AG09319 (cell line): Measurements from ENCODE around the gene ZNF358.

Source experiments
- DNase-seq: peaks from one replicate; pipeline ENCODE4 v3.0.0-alpha.2; 2010; ENCODE audit warnings: low read depth; ENCODE audit errors: extremely low read depth
- CTCF ChIP-seq: IDR thresholded peaks from 2 replicates; pipeline ENCODE4 v1.5.1; 2011; ENCODE audit warnings: low read depth, mild to moderate bottlenecking, inconsistent platforms, low read length, moderate library complexity

ZNF358 gene

GRCh38 chr19:7505682-7506384 lies 10.1 kb upstream of the ZNF358 start:
- no peak for DNase-seq
- TF ChIP-seq CTCF: no peak

- no peak for TF ChIP-seq CTCF
- DNase-seq: peak; percentile 32
Measured at GRCh38 chr19:7506385-7507328, 9.2 kb upstream of the ZNF358 start.

- TF ChIP-seq CTCF: no peak
- peak; percentile 40 for DNase-seq
Measured at GRCh38 chr19:7507884-7508283, 8.0 kb upstream of the ZNF358 start.

GRCh38 chr19:7509625-7510024 lies 6.3 kb upstream of the ZNF358 start:
- TF ChIP-seq CTCF: no peak
- DNase-seq: no peak

GRCh38 chr19:7512400-7512851 lies 3.5 kb upstream of the ZNF358 start:
- TF ChIP-seq CTCF: no peak
- DNase-seq: no peak

GRCh38 chr19:7513809-7514642 lies 1.9 kb upstream of the ZNF358 start:
- no peak for DNase-seq
- no peak for TF ChIP-seq CTCF
